NOMO-1 (cell line): ENCODE results near the gene GHR.
A peak's percentile ranks its signal among the peaks of the same experiment; 100 is the strongest.

Source experiments
- DNase-seq, 2 experiments: peaks; one replicate each; lab custom pipeline; 2025; ENCODE audit not compliant: unreplicated experiment in 2 of 2; lab: John Stamatoyannopoulos, UW

Gene GHR

DNA sequence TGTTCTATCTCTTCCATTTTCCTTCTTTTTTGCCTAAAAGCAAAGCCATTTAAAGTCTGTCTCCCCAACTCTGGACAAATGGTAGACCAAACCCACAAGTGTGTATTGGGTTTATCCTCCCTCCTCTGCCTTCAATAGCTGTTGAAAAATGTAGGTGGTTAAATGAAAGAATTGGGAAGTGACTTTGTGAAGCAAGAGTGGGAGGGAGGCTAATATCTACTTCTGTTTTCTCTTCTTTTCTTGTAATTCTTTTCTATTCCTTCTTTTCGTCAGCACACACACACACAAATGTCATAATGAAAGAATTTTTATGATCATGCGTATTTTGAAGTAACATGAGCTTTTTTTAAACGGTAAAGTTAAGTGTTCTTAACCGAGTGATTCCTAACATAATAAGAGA lies 337.2 kb downstream of the GHR start:
- DNase-seq, result peak; percentile 78 to 94

- DNase-seq, result no peak
Observed at GRCh38 chr5:42761791-42762190, 338.6 kb downstream of the GHR start.

GRCh38 chr5:42767491-42768105 lies 344.4 kb downstream of the GHR start:
- DNase-seq, result peak; percentile 15 to 84

DNA sequence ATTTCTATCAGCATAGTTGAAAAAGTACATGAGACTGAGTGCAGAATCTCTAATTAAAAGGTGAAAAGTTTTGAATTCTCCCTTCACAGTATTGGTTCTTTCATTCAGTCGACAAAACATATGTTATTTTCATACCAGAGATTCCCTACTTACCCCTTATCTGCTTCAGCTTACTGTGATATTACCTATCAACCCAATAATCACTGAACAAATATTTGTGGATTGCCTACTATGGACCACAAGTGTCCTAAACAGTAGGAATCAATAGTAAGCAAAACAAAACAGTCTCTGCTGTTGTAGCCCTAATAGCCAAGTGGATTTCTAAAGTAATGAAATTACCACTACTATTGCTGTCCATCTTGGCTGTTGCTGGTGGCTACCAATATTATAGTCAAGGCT lies 344.9 kb downstream of the GHR start:
- no peak for DNase-seq

DNA sequence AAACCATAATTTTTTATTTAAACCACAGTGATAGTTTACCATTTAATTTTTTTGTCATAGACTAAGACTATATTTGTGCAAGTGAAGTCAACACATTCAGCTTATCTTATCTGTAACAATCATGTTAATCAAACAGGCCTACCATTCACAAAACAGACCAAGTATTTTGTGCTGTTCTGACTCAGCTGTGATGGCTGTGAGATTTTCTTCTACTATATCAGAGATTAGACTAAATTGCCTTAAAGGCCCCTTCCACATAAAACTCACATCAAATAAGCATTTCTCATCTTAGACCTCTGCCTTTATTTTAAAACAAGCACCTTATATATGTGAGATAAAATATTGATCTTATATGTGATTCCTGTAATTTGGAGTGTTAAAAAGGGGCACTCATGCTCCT lies 346.8 kb downstream of the GHR start:
- no peak for DNase-seq
